Measurements from ENCODE around the gene KRTAP9-8. TPM values are rescaled to one million over a fixed set of nuclear protein-coding genes. Genes with fewer than 3 reads are reported as not detected.
A peak's percentile ranks its signal among the peaks of the same experiment; 100 is the strongest.
"Not testable (repeated sequence)": the region's sequence is repeated elsewhere in the genome, so short reads cannot be mapped to it uniquely, and the experiment has no call there.

KRTAP9-8 gene
- total RNA-seq, 1 donor from 2014 or later: not detected

- H3K27ac Mint-ChIP-seq; H3K9me3 Mint-ChIP-seq; DNase-seq; H3K4me3 Mint-ChIP-seq; H3K4me1 Mint-ChIP-seq; intact Hi-C loops (cut with micrococcal nuclease); H3K36me3 Mint-ChIP-seq (ENCODE audit: low read depth): not testable (repeated sequence)
- peaks cover 23% of the 10 kb centered on the region for H3K27me3 Mint-ChIP-seq
These were observed 5.2 kb upstream of the KRTAP9-8 start, which contains the start of gene KRTAP9-3 for GRCh38 chr17:41232399-41233105. KRTAP9-3 (plus strand) TSS chr17:41232449; CDS start chr17:41232502, 53 bp downstream.

- H3K36me3 Mint-ChIP-seq (ENCODE audit: low read depth); H3K4me3 Mint-ChIP-seq; DNase-seq; H3K4me1 Mint-ChIP-seq; H3K27ac Mint-ChIP-seq; intact Hi-C loops (cut with micrococcal nuclease); H3K9me3 Mint-ChIP-seq: not testable (repeated sequence)
- H3K27me3 Mint-ChIP-seq: peaks cover 17% of the 10 kb centered on the region
These were observed 683 bp upstream of the KRTAP9-8 start for GRCh38 chr17:41237116-41237515.

DNA sequence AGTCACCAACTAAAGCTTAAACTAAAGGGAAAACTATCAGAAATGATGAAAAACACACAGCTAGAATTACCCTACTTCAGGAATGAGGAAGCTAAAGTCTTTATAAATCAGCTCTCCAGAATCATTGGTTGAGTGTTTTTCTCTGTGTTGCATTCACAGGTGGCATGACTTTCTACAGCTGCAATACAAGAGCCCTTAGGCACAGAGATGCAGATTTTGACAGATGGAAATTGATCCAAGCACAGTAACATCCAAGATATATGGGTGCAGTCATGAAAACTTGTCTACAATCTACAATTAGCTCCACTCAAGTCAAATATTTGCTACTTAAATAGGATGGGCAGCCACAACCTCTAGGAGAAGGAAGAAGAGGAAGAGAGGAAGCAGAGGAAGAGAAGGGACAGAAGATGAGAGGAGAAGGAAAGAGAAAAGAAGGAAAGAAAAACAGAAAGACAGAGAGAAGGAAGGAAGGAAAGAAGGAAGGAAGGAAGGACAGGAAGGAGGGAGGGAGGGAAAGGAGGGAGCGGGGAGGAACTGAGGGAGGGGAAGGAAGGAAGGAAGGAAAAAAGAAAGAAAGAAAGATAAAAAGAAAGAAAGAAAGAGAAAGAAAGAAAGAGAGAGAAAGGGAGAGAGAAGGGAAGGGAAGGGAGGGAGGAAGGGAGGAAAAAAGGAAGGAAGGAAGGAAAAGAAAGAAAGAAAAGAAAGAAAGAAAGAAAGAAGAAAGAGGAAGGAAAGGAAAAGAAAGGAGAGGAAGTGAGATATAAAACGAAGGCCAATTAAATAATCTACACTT lies 9.4 kb downstream of the KRTAP9-8 start:
- H3K27me3 Mint-ChIP-seq: peaks cover 20% of the 10 kb centered on the region
- H3K4me3 Mint-ChIP-seq; H3K36me3 Mint-ChIP-seq (ENCODE audit: low read depth); intact Hi-C loops (cut with micrococcal nuclease); H3K9me3 Mint-ChIP-seq; H3K4me1 Mint-ChIP-seq; H3K27ac Mint-ChIP-seq: not testable (repeated sequence)
- DNase-seq: peak; percentile 18

GRCh38 chr17:41249637-41250240 lies 11.9 kb downstream of the KRTAP9-8 start, which contains the start of gene KRTAP9-4:
KRTAP9-4 (plus strand) TSS chr17:41249687; CDS start chr17:41249721, 34 bp downstream.
- H3K27ac Mint-ChIP-seq; H3K36me3 Mint-ChIP-seq (ENCODE audit: low read depth); H3K4me1 Mint-ChIP-seq; intact Hi-C loops (cut with micrococcal nuclease); H3K9me3 Mint-ChIP-seq; H3K4me3 Mint-ChIP-seq: not testable (repeated sequence)
- peaks cover 22% of the 10 kb centered on the region for H3K27me3 Mint-ChIP-seq
- DNase-seq: peak; percentile 37

GRCh38 chr17:41251261-41251660 lies 13.5 kb downstream of the KRTAP9-8 start:
- Mint-ChIP-seq H3K27me3 (peaks cover 24% of the 10 kb centered on the region), H3K27ac (no peak overlapping the region), H3K36me3 (ENCODE audit: low read depth) (no peaks in the 10 kb centered on the region), H3K9me3 (no peaks in the 10 kb centered on the region), H3K4me3 (no peak overlapping the region), H3K4me1 (no peaks in the 10 kb centered on the region)
- DNase-seq: no peak
- intact Hi-C loops (cut with micrococcal nuclease): no loop called here

GRCh38 chr17:41254861-41255260 lies 17.1 kb downstream of the KRTAP9-8 start:
- H3K4me3 Mint-ChIP-seq: no peak overlapping the region
- no peak overlapping the region for H3K27ac Mint-ChIP-seq
- peak; percentile 40 for DNase-seq
- H3K27me3 Mint-ChIP-seq: peaks cover 34% of the 10 kb centered on the region
- no peaks in the 10 kb centered on the region for H3K36me3 Mint-ChIP-seq (ENCODE audit: low read depth)
- no peaks in the 10 kb centered on the region for H3K4me1 Mint-ChIP-seq
- H3K9me3 Mint-ChIP-seq: no peaks in the 10 kb centered on the region
- intact Hi-C loops (cut with micrococcal nuclease): loop anchor here (5.0 kb wide), 1 partner anchor 42 kb away; no protein-coding TSS in a partner anchor

- peak; percentile 29 for DNase-seq
- not testable (repeated sequence) for H3K4me3 Mint-ChIP-seq; H3K4me1 Mint-ChIP-seq; H3K36me3 Mint-ChIP-seq (ENCODE audit: low read depth); H3K27ac Mint-ChIP-seq; H3K9me3 Mint-ChIP-seq
- intact Hi-C loops (cut with micrococcal nuclease): loop anchor here (5.0 kb wide), 1 partner anchor 42 kb away; no protein-coding TSS in a partner anchor
- peaks cover 35% of the 10 kb centered on the region for H3K27me3 Mint-ChIP-seq
These were observed 17.8 kb downstream of the KRTAP9-8 start, which contains the start of gene KRTAP9-9 for GRCh38 chr17:41255381-41256290. KRTAP9-9 (plus strand) TSS chr17:41255384.

- H3K4me3 Mint-ChIP-seq: no peak overlapping the region
- no peaks in the 10 kb centered on the region for H3K4me1 Mint-ChIP-seq
- H3K27me3 Mint-ChIP-seq: peaks cover 38% of the 10 kb centered on the region
- DNase-seq: no peak
- no peaks in the 10 kb centered on the region for H3K9me3 Mint-ChIP-seq
- H3K27ac Mint-ChIP-seq: no peak overlapping the region
- no peaks in the 10 kb centered on the region for H3K36me3 Mint-ChIP-seq (ENCODE audit: low read depth)
- intact Hi-C loops (cut with micrococcal nuclease): loop anchor here (5.0 kb wide), 1 partner anchor 41 kb away; no protein-coding TSS in a partner anchor
These were observed 18.5 kb downstream of the KRTAP9-8 start for GRCh38 chr17:41256291-41256685.

DNA sequence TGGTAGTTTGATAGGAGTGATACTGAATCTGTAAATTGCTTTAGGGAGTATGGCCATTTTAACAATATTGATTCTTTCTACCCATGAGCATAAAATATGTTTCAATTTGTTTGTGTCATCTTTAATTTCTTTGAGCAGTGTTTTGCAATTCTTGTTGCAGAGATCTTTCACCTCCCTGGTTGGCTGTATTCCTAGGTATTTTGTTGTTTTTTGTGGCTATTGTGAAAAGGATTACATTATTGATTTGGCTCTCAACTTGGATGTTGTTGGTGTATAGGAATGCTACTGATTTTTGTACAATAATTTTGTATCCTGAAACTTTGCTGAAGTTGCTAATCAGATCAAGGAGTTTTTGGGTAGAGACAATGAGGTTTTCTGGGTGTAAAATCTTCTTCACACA lies 20.6 kb downstream of the KRTAP9-8 start:
- no peaks in the 10 kb centered on the region for H3K36me3 Mint-ChIP-seq (ENCODE audit: low read depth)
- DNase-seq: no peak
- H3K4me1 Mint-ChIP-seq: no peaks in the 10 kb centered on the region
- intact Hi-C loops (cut with micrococcal nuclease): loop anchor here (5.0 kb wide), 1 partner anchor 39 kb away; no protein-coding TSS in a partner anchor
- H3K9me3 Mint-ChIP-seq: no peaks in the 10 kb centered on the region
- H3K27ac Mint-ChIP-seq: no peak overlapping the region
- H3K4me3 Mint-ChIP-seq: no peak overlapping the region
- H3K27me3 Mint-ChIP-seq: peaks cover 33% of the 10 kb centered on the region

- Mint-ChIP-seq H3K4me3 (no peak overlapping the region), H3K27me3 (peaks cover 26% of the 10 kb centered on the region), H3K9me3 (no peaks in the 10 kb centered on the region), H3K4me1 (no peaks in the 10 kb centered on the region), H3K27ac (no peak overlapping the region), H3K36me3 (ENCODE audit: low read depth) (no peaks in the 10 kb centered on the region)
- intact Hi-C loops (cut with micrococcal nuclease): no loop called here
- peak; percentile 34 for DNase-seq
These were observed 25.4 kb downstream of the KRTAP9-8 start for GRCh38 chr17:41263212-41263611.

DNA sequence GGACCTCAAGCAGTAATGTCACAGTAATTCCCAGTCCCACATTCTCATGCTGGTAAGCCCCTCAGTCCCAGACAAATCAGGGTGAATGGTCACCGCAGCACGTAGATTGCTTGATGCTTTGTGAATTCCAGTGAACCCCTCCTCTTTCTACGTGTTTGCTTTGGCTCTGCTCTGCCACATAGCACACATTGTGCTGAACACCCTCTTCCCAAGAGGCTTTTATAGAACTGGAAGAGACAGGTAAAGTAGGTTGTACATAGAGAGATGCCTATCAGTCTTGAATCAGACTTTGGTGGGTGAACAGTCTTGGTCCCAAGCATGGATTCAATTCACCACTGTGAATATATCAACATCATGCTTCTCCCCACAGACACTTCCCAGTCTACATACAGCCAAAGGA lies 26.8 kb downstream of the KRTAP9-8 start:
- no peaks in the 10 kb centered on the region for H3K4me1 Mint-ChIP-seq
- no peaks in the 10 kb centered on the region for H3K9me3 Mint-ChIP-seq
- no peaks in the 10 kb centered on the region for H3K36me3 Mint-ChIP-seq (ENCODE audit: low read depth)
- peak; percentile 34 for DNase-seq
- H3K27me3 Mint-ChIP-seq: peaks cover 20% of the 10 kb centered on the region
- no peak overlapping the region for H3K27ac Mint-ChIP-seq
- no peak overlapping the region for H3K4me3 Mint-ChIP-seq
- intact Hi-C loops (cut with micrococcal nuclease): no loop called here

DNA sequence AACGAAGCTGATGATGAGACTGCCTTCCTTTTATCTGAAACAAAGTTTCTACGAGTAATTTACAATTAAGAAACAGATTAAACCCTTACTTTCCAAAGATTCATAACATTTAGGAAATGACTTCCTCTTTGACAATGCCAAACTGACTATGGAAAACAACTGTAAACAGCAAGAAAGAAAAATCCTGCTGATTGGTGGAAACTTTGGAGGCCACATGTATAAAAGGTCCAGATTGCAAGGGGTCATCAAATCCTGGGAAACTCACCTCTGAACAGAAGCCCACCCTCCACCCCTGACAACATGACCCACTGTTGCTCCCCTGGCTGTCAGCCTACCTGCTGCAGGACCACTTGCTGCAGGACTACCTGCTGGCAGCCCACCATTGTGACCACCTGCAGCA lies 27.3 kb downstream of the KRTAP9-8 start, which contains the start of gene KRTAP9-6:
TSS of gene KRTAP9-6 (plus strand) at position 301 of the 400 bp plus-strand sequence. CDS start at position 301, 0 bp downstream.
- no peaks in the 10 kb centered on the region for H3K36me3 Mint-ChIP-seq (ENCODE audit: low read depth)
- peaks cover 20% of the 10 kb centered on the region for H3K27me3 Mint-ChIP-seq
- intact Hi-C loops (cut with micrococcal nuclease): no loop called here
- H3K4me3 Mint-ChIP-seq: no peak within 1 kb of the TSS
- peak; percentile 21 for DNase-seq
- no peaks in the 10 kb centered on the region for H3K9me3 Mint-ChIP-seq
- H3K4me1 Mint-ChIP-seq: no peaks in the 10 kb centered on the region
- no peak within 1 kb of the TSS for H3K27ac Mint-ChIP-seq

DNA sequence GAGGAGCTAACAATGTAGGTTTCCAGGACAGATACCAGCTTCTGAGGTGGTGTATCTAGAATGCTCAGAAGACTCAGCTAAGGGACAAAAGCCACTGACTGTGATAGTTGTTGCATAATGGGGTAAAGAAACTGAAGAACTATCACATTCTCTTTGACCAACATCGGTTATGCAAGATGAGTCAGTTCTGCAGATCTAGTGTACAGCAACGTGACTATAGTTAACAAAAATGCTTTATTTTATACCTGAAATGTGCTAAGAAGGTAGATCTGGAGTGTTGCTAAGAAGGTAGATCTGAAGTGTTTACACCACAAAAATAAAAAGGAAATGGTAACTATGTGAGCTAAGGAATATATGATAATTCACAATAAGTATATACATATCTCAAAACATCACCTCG lies 29.9 kb downstream of the KRTAP9-8 start:
- H3K27ac Mint-ChIP-seq: no peak overlapping the region
- DNase-seq: no peak
- H3K4me3 Mint-ChIP-seq: no peak overlapping the region
- no peaks in the 10 kb centered on the region for H3K9me3 Mint-ChIP-seq
- intact Hi-C loops (cut with micrococcal nuclease): no loop called here
- H3K27me3 Mint-ChIP-seq: peaks cover 6% of the 10 kb centered on the region
- H3K36me3 Mint-ChIP-seq (ENCODE audit: low read depth): no peaks in the 10 kb centered on the region
- H3K4me1 Mint-ChIP-seq: no peaks in the 10 kb centered on the region
